Measurements from ENCODE around the gene SH3RF2. TPM values are rescaled to one million over a fixed set of nuclear protein-coding genes. Genes with fewer than 3 reads are reported as not detected.

The SH3RF2 gene
- total and polyA plus RNA-seq, 2 donors (not counting 1 experiment from before 2014, with no cell fraction given) = 0.53 to 1.2 TPM

DNA sequence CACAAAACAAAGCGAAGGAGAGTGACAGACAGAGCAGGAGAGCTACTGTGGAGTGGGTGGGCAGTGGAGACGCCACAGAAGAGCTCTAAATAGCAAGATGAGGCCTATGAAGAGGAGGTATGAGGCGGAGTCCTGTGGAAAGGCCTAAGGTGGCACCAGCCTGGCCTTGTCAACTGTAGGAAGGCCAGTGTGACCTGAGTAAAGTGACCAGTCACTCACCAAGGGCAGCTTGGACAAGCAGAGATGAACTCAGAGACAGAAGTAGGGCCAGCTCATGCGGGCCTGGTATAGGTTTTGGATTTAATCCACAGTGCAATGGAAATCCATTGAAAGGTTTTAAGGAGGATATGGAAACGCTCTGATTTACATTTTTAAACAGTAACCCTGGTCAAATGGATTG, 23.8 kb upstream of the SH3RF2 start:
- no peaks in the 10 kb centered on the region for H4K20me1 ChIP-seq (ENCODE audit: control insufficient read depth, extremely low read depth, insufficient read depth, low read length)
- H3K4me2 ChIP-seq (ENCODE audit: extremely low read depth, insufficient read depth, low read length) = no peak overlapping the region
- H3K4me3 ChIP-seq (replicated peaks in 1 of 4; ENCODE audit: control extremely low read depth in 1 of 4, insufficient read depth in 1 of 4, low read depth in 3 of 4, low read length in 4 of 4) = no peak overlapping the region
- DNase-seq (ENCODE audit: low read depth in 2 of 2) = no peak
- no peak overlapping the region for H3K27ac ChIP-seq (ENCODE audit: insufficient read depth, low read length)
- H3K36me3 ChIP-seq (ENCODE audit: control insufficient read depth, insufficient read depth, low read length) = no peaks in the 10 kb centered on the region
- TF ChIP-seq EZH2 (IDR thresholded peaks at IDR 0.05; ENCODE audit: low read length, missing control alignments) = no peak
- TF ChIP-seq, protein P1, sequence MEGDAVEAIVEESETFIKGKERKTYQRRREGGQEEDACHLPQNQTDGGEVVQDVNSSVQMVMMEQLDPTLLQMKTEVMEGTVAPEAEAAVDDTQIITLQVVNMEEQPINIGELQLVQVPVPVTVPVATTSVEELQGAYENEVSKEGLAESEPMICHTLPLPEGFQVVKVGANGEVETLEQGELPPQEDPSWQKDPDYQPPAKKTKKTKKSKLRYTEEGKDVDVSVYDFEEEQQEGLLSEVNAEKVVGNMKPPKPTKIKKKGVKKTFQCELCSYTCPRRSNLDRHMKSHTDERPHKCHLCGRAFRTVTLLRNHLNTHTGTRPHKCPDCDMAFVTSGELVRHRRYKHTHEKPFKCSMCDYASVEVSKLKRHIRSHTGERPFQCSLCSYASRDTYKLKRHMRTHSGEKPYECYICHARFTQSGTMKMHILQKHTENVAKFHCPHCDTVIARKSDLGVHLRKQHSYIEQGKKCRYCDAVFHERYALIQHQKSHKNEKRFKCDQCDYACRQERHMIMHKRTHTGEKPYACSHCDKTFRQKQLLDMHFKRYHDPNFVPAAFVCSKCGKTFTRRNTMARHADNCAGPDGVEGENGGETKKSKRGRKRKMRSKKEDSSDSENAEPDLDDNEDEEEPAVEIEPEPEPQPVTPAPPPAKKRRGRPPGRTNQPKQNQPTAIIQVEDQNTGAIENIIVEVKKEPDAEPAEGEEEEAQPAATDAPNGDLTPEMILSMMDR (conservative IDR thresholded peaks at IDR 0.05 in 1 of 2, IDR thresholded peaks at IDR 0.05 in 1 of 2; ENCODE audit: low read depth in 1 of 2, low read length in 2 of 2) = no peak
- no peaks in the 10 kb centered on the region for H3K9me3 ChIP-seq (ENCODE audit: control insufficient read depth, insufficient read depth, low read depth, low read length)
- H2AFZ ChIP-seq (ENCODE audit: low read length) = no peak overlapping the region
- H3K4me1 ChIP-seq (ENCODE audit: control insufficient read depth, extremely low read depth, insufficient read depth, low read length) = no peaks in the 10 kb centered on the region
- H3K79me2 ChIP-seq (ENCODE audit: control insufficient read depth, insufficient read depth, low read length) = no peaks in the 10 kb centered on the region
- no peaks in the 10 kb centered on the region for H3K27me3 ChIP-seq (ENCODE audit: control insufficient read depth, insufficient read depth, low read length)
- no peak overlapping the region for H3K9ac ChIP-seq (ENCODE audit: insufficient read depth, low read length)

DNA sequence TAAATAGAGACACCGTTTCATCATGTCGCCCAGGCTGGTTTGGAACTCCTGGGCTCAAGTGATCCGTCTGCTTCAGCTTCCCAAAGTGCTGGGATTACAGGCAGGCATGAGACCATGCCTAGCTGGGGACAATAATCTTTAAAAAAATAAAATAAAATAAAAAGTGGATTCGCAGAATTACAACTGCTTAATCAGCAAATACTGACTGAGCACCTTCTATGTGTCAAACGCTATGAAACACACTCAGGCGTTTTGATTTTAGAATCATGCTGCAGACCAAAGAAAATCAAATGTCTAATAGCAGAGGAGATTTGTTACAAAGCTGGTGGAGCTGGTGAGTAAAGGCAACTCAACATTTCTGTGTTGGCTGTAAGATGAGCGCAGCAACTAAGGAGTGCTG, 22.7 kb upstream of the SH3RF2 start:
- no peak overlapping the region for H3K27ac ChIP-seq (ENCODE audit: insufficient read depth, low read length)
- no peak overlapping the region for H3K4me2 ChIP-seq (ENCODE audit: extremely low read depth, insufficient read depth, low read length)
- no peaks in the 10 kb centered on the region for H3K4me1 ChIP-seq (ENCODE audit: control insufficient read depth, extremely low read depth, insufficient read depth, low read length)
- H3K9me3 ChIP-seq (ENCODE audit: control insufficient read depth, insufficient read depth, low read depth, low read length) = no peaks in the 10 kb centered on the region
- TF ChIP-seq EZH2 (IDR thresholded peaks at IDR 0.05; ENCODE audit: low read length, missing control alignments) = no peak
- TF ChIP-seq, protein P1 (conservative IDR thresholded peaks at IDR 0.05 in 1 of 2, IDR thresholded peaks at IDR 0.05 in 1 of 2; ENCODE audit: low read depth in 1 of 2, low read length in 2 of 2) = no peak
- H3K4me3 ChIP-seq (replicated peaks in 1 of 4; ENCODE audit: control extremely low read depth in 1 of 4, insufficient read depth in 1 of 4, low read depth in 3 of 4, low read length in 4 of 4) = no peak overlapping the region
- DNase-seq (ENCODE audit: low read depth in 2 of 2) = no peak
- H2AFZ ChIP-seq (ENCODE audit: low read length) = no peak overlapping the region
- no peaks in the 10 kb centered on the region for H3K27me3 ChIP-seq (ENCODE audit: control insufficient read depth, insufficient read depth, low read length)
- H4K20me1 ChIP-seq (ENCODE audit: control insufficient read depth, extremely low read depth, insufficient read depth, low read length) = no peaks in the 10 kb centered on the region
- H3K79me2 ChIP-seq (ENCODE audit: control insufficient read depth, insufficient read depth, low read length) = no peaks in the 10 kb centered on the region
- H3K9ac ChIP-seq (ENCODE audit: insufficient read depth, low read length) = no peak overlapping the region
- H3K36me3 ChIP-seq (ENCODE audit: control insufficient read depth, insufficient read depth, low read length) = no peaks in the 10 kb centered on the region

DNA sequence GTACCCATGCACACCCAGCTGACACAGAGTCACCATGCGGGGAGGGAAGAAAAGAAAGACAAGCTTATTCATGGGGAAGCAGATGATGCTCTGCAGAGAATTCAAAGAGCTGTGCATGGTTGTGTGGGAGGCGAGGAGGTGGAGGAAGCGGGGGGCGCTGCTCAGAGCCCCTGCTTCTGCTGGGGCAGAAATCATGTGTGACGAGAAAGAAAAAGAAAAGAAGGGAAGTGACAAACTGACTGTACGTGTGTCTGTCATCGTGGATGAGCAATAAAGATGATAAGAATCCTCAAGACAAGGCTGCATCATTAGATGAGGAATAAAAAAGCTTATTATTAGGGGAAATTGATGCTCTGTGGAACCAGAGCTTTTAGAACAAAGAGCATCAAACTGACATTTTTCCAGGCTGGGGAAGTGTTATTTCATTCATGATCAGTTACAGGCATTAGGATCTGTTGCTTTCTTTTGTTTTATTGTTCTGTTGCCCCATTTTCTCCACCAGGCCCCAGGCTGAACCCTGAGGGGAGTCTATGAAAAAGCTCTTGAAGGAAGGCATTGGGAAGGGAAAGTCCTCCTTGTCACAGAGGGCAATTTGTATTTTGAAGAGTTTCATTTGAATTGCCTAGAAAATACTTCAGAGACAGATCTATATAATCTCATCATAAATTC, 20.3 kb upstream of the SH3RF2 start:
- H3K9me3 ChIP-seq (ENCODE audit: control insufficient read depth, insufficient read depth, low read depth, low read length) = no peaks in the 10 kb centered on the region
- H4K20me1 ChIP-seq (ENCODE audit: control insufficient read depth, extremely low read depth, insufficient read depth, low read length) = no peaks in the 10 kb centered on the region
- H3K4me2 ChIP-seq (ENCODE audit: extremely low read depth, insufficient read depth, low read length) = no peak overlapping the region
- no peak for DNase-seq (ENCODE audit: low read depth in 2 of 2)
- H3K4me3 ChIP-seq (replicated peaks in 1 of 4; ENCODE audit: control extremely low read depth in 1 of 4, insufficient read depth in 1 of 4, low read depth in 3 of 4, low read length in 4 of 4) = no peak overlapping the region
- H3K9ac ChIP-seq (ENCODE audit: insufficient read depth, low read length) = no peak overlapping the region
- no peaks in the 10 kb centered on the region for H3K79me2 ChIP-seq (ENCODE audit: control insufficient read depth, insufficient read depth, low read length)
- TF ChIP-seq, protein P1 (conservative IDR thresholded peaks at IDR 0.05 in 1 of 2, IDR thresholded peaks at IDR 0.05 in 1 of 2; ENCODE audit: low read depth in 1 of 2, low read length in 2 of 2) = no peak
- no peak for TF ChIP-seq EZH2 (IDR thresholded peaks at IDR 0.05; ENCODE audit: low read length, missing control alignments)
- H2AFZ ChIP-seq (ENCODE audit: low read length) = no peak overlapping the region
- no peaks in the 10 kb centered on the region for H3K36me3 ChIP-seq (ENCODE audit: control insufficient read depth, insufficient read depth, low read length)
- no peak overlapping the region for H3K27ac ChIP-seq (ENCODE audit: insufficient read depth, low read length)
- H3K27me3 ChIP-seq (ENCODE audit: control insufficient read depth, insufficient read depth, low read length) = no peaks in the 10 kb centered on the region
- no peaks in the 10 kb centered on the region for H3K4me1 ChIP-seq (ENCODE audit: control insufficient read depth, extremely low read depth, insufficient read depth, low read length)
